Mammary epithelial cell (primary cell): Measurements from ENCODE around the gene TIAL1.

Experiments
- EZH2 ChIP-seq: IDR thresholded peaks from 2 replicates; pipeline ENCODE4 v1.6.1; 2012; ENCODE audit warnings: low read length, inconsistent platforms, borderline replicate concordance
- TF ChIP-seq, protein P1 (sequence below), 2 donors: IDR thresholded peaks in 1 of 2; conservative IDR thresholded peaks in 1 of 2; 2 replicates each; pipeline ENCODE4 v1.5.1; 2011 to 2012; ENCODE audit warnings: inconsistent platforms in 2 of 2, low read length in 2 of 2, mild to moderate bottlenecking in 2 of 2, control low read depth in 1 of 2, low read depth in 1 of 2; ENCODE audit not compliant: insufficient read depth in 1 of 2; ENCODE audit errors: extremely low read depth in 1 of 2

DNA sequence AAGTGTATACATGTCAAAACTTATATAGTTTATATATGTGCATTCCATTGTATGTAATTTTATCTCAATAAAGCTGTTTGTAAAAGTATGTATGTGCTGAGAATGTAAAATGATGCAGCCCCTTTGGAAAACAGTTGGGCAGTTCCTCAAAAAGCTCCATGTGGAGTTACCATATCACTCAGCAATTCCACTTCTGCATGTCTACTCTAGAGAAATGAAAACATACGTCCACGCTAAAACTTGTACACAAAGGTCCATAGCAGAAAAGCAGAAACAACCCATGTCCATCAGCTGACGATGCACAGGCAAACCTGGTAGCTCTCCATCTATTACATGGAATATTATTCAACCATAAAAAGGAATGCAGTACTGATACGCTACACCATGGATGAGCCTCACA is 45.9 kb downstream of the TIAL1 start:
- TF ChIP-seq, protein P1, sequence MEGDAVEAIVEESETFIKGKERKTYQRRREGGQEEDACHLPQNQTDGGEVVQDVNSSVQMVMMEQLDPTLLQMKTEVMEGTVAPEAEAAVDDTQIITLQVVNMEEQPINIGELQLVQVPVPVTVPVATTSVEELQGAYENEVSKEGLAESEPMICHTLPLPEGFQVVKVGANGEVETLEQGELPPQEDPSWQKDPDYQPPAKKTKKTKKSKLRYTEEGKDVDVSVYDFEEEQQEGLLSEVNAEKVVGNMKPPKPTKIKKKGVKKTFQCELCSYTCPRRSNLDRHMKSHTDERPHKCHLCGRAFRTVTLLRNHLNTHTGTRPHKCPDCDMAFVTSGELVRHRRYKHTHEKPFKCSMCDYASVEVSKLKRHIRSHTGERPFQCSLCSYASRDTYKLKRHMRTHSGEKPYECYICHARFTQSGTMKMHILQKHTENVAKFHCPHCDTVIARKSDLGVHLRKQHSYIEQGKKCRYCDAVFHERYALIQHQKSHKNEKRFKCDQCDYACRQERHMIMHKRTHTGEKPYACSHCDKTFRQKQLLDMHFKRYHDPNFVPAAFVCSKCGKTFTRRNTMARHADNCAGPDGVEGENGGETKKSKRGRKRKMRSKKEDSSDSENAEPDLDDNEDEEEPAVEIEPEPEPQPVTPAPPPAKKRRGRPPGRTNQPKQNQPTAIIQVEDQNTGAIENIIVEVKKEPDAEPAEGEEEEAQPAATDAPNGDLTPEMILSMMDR (conservative IDR thresholded peaks at IDR 0.05 in 1 of 2, IDR thresholded peaks at IDR 0.05 in 1 of 2; ENCODE audit: extremely low read depth in 1 of 2, insufficient read depth in 1 of 2, low read depth in 1 of 2, low read length in 2 of 2): no peak
- TF ChIP-seq EZH2: no peak
